ENCODE results near the gene URAD.
"Not testable (repeated sequence)": the region's sequence is repeated elsewhere in the genome, so short reads cannot be mapped to it uniquely, and the experiment has no call there.

URAD gene

GRCh38 chr13:27988520-27988919 is at the start of gene URAD:
Gene URAD (minus strand): TSS chr13:27988693. CDS start chr13:27988637, 56 bp downstream.
- DNase-seq = no peak

- no peak for DNase-seq
These were observed 48.9 kb upstream of the URAD start for GRCh38 chr13:28037399-28037798.

GRCh38 chr13:28035146-28035782 is 46.8 kb upstream of the URAD start:
- DNase-seq = no peak

GRCh38 chr13:28033894-28034655 is 45.6 kb upstream of the URAD start:
- no peak for DNase-seq

- not testable (repeated sequence) for DNase-seq
These were observed 43.9 kb upstream of the URAD start for GRCh38 chr13:28032438-28032837.

- DNase-seq = no peak
These were observed 43.4 kb upstream of the URAD start for GRCh38 chr13:28031896-28032288.

GRCh38 chr13:28031220-28031895 is 42.9 kb upstream of the URAD start:
- DNase-seq = peak; percentile 21

- no peak for DNase-seq
These were observed 39.3 kb upstream of the URAD start for GRCh38 chr13:28027607-28028364.

GRCh38 chr13:28027071-28027470 is 38.6 kb upstream of the URAD start:
- no peak for DNase-seq

GRCh38 chr13:28026508-28026907 is 38.0 kb upstream of the URAD start:
- DNase-seq = no peak

- DNase-seq = no peak
These were observed 34.5 kb upstream of the URAD start for GRCh38 chr13:28022848-28023518.

- DNase-seq = no peak
These were observed 25.8 kb upstream of the URAD start for GRCh38 chr13:28014301-28014700.

- no peak for DNase-seq
These were observed 25.0 kb upstream of the URAD start for GRCh38 chr13:28013482-28013881.

- DNase-seq = no peak
These were observed 24.4 kb upstream of the URAD start for GRCh38 chr13:28012896-28013295.

GRCh38 chr13:28012383-28012782 is 23.9 kb upstream of the URAD start:
- DNase-seq = no peak

- DNase-seq = no peak
These were observed 21.6 kb upstream of the URAD start for GRCh38 chr13:28010046-28010445.

GRCh38 chr13:28005016-28005415 is 16.5 kb upstream of the URAD start:
- DNase-seq = not testable (repeated sequence)

- DNase-seq = no peak
These were observed 14.6 kb upstream of the URAD start for GRCh38 chr13:28002886-28003698.

- DNase-seq = no peak
These were observed 13.5 kb upstream of the URAD start for GRCh38 chr13:28001837-28002473.

- no peak for DNase-seq
These were observed 12.6 kb upstream of the URAD start for GRCh38 chr13:28001049-28001448.

GRCh38 chr13:28000567-28000966 is 12.1 kb upstream of the URAD start:
- DNase-seq = no peak
